GM10248 (cell line): ENCODE measurements around the gene IMMP2L.

Experiments
- CTCF ChIA-PET: fragments of 300-600 bp; sonication (Branson Sonifier 250); formaldehyde crosslinking; extraction: SDS; loops from one replicate; lab custom pipeline; 2021; ENCODE audit warnings: antibody characterized with exemption; lab: Yijun Ruan, JAX
- POLR2A ChIA-PET: fragments of 350-650 bp; sonication (Branson Sonifier 250); formaldehyde crosslinking; extraction: SDS; loops from one replicate; lab custom pipeline; 2020; ENCODE audit warnings: antibody characterized with exemption; lab: Yijun Ruan, JAX
- DNase-seq: peaks from one replicate; pipeline ENCODE4 v3.0.0; 2012; ENCODE audit errors: extremely low spot score
- CTCF ChIP-seq: IDR thresholded peaks from 2 replicates; pipeline ENCODE4 v1.5.1; 2012; ENCODE audit warnings: mild to moderate bottlenecking, low read depth; ENCODE audit errors: extremely low read depth, missing control alignments, control extremely low read depth

Gene IMMP2L

DNA sequence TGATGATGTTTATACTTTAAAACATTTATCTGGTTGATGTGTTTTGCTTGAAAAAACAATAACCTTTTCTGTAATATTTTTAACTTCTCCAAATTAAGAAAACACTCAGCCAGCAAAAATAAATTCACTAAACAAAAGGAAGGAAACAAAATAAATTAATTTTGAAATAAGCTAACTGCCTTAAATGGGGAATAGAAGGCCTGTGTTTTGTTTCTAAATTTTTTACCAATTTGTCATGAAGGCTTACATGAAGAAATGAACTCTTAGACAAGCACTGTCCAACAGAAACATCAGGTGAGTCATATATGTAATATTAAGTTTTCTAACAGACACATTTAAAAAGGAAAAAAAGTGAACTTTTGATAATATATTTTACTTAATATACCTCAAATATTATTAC lies 402.9 kb downstream of the IMMP2L start:
- POLR2A ChIA-PET, result no interaction called here
- no peak for DNase-seq
- no peak for TF ChIP-seq CTCF
- CTCF ChIA-PET, result interaction anchor here (1.2 kb wide), 1 partner anchor 13 kb away, joined by 3 read pairs; no protein-coding TSS in a partner anchor

- ChIA-PET CTCF (interaction anchor here (1.4 kb wide), 1 partner anchor 9 kb away, joined by 4 read pairs; no protein-coding TSS in a partner anchor), POLR2A (no interaction called here)
- no peak for DNase-seq
- no peak for TF ChIP-seq CTCF
These were observed 411.6 kb downstream of the IMMP2L start for GRCh38 chr7:111150709-111151108.

DNA sequence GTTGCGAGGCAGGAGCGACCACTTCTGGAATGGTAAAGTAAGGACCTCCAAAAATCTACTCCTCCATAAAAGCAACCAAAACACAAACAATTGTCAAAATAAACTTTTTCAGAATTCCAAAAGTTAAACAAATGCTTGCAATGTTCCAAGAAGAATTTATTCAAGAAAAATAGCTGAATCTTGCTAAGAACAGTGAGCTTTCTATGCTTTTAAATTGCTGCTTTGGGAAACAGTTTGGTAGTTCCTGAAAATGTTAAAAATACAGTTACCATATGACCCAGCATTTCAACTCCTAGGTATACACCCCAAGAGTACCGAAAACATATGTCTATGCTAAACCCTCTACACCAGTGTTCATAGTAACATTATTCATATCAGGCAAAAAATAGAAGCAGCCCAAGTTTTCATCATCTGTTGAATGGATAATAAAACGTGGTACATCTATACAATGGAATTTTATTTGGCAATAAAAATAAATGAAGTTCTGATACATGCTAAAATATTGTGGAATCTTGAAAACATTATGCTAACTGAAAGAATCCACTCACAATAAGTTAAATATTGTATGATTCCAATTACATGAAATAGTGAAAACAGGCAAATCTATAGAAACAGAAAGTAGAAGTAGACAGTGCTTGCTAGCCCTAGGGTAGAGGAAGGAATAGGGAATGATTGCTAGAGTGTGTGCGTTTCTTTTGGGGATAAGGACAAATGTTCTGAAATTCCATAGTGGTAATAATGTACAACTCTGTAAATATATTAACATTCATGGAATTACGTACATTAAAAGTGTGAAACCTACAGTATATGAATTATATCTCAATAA lies 414.4 kb downstream of the IMMP2L start:
- CTCF ChIA-PET, result interaction anchor here (1.4 kb wide), 1 partner anchor 10 kb away, joined by 4 read pairs; no protein-coding TSS in a partner anchor
- TF ChIP-seq CTCF, result no peak
- DNase-seq, result no peak
- POLR2A ChIA-PET, result no interaction called here

GRCh38 chr7:111146136-111146535 lies 416.2 kb downstream of the IMMP2L start:
- TF ChIP-seq CTCF, result no peak
- ChIA-PET POLR2A (no interaction called here), CTCF (interaction anchor here (0.7 to 1.7 kb wide), 3 partner anchors 13 to 18 kb away, joined by 3 read pairs; no protein-coding TSS in a partner anchor)
- DNase-seq, result no peak

GRCh38 chr7:111145472-111145871 lies 416.8 kb downstream of the IMMP2L start:
- no peak for TF ChIP-seq CTCF
- CTCF ChIA-PET, result interaction anchor here (0.8 to 1.7 kb wide), 2 partner anchors 12 to 19 kb away, joined by 3 read pairs; no protein-coding TSS in a partner anchor
- no peak for DNase-seq
- POLR2A ChIA-PET, result no interaction called here

- no peak for DNase-seq
- ChIA-PET POLR2A (no interaction called here), CTCF (interaction anchor here (1.5 kb wide), 1 partner anchor 10 kb away, joined by 4 read pairs; no protein-coding TSS in a partner anchor)
- no peak for TF ChIP-seq CTCF
These were observed 422.0 kb downstream of the IMMP2L start for GRCh38 chr7:111140091-111140865.
